ENCODE results near the gene GABRB3. TPM values are rescaled to one million over a fixed set of nuclear protein-coding genes. Genes with fewer than 3 reads are reported as not detected.

GABRB3 gene
- total and polyA plus RNA-seq, 12 donors = 0.23 to 4.5 (median 1.7) TPM

DNA sequence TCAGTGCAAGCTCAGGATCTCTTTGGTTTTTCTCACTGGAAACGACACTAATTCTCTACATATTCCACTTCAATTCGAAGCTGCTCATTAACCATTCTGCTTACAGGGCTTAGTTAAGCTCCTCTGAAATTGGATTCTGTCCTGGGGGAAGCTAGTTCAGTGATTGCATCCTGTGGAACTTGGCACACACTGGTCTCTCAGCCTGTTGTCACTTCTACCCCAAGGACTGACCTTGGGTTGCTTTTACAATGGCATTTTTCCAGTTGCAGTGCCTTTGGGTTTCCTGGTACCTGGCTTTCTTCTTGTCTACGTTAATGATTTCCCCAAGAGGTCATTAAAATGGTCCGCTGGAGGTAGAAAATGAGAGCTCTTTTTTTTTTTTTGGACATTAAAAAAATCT is 33.3 kb upstream of the GABRB3 start:
- Histone ChIP-seq H3K9me3 (peaks cover 0 to 7% (median 0%) of the 10 kb centered on the region in 11 donors), H3K27ac (no peak overlapping the region), H3K36me3 (no peaks in the 10 kb centered on the region), H3K4me3 (no peak overlapping the region), H3K27me3 (no peaks in the 10 kb centered on the region), H3K4me1 (peaks cover 0 to 18% (median 0%) of the 10 kb centered on the region in 9 donors)
- TF ChIP-seq, protein P1, sequence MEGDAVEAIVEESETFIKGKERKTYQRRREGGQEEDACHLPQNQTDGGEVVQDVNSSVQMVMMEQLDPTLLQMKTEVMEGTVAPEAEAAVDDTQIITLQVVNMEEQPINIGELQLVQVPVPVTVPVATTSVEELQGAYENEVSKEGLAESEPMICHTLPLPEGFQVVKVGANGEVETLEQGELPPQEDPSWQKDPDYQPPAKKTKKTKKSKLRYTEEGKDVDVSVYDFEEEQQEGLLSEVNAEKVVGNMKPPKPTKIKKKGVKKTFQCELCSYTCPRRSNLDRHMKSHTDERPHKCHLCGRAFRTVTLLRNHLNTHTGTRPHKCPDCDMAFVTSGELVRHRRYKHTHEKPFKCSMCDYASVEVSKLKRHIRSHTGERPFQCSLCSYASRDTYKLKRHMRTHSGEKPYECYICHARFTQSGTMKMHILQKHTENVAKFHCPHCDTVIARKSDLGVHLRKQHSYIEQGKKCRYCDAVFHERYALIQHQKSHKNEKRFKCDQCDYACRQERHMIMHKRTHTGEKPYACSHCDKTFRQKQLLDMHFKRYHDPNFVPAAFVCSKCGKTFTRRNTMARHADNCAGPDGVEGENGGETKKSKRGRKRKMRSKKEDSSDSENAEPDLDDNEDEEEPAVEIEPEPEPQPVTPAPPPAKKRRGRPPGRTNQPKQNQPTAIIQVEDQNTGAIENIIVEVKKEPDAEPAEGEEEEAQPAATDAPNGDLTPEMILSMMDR (IDR thresholded peaks at IDR 0.05) = no peak
- WGBS, 2 donors = 32 to 43% methylated on average over 4 of the region's 4 CpGs
- intact Hi-C loops (cut with DNase I) = no loop called here
- ATAC-seq = peak in 7 of 8 donors; percentile 58 to 96 (median 84)
- DNase-seq = peak in 1 of 2 donors; percentile 29

DNA sequence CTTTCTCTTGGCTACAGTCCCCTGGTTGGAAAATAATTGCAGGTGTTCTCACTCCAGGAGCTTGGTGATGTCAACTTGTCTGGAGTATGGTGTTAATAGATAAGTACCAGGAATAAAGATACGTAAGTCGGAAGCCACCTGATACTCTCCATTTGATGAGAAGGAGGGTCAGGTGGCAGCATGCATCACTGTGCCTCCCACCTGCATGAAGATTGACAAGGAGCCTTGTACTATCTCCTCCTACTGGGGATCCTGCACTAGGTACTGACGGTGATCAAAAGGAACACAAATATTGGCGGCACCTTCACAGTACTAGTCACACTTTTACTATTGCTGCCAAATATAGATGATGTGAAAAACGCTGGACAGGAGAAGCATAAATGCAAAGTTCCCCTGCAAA is 32.6 kb upstream of the GABRB3 start:
- Histone ChIP-seq H3K4me3 (no peak overlapping the region), H3K27ac (no peak overlapping the region), H3K36me3 (no peaks in the 10 kb centered on the region), H3K4me1 (peaks cover 0 to 18% (median 0%) of the 10 kb centered on the region in 9 donors), H3K27me3 (no peaks in the 10 kb centered on the region), H3K9me3 (peaks cover 0 to 3% (median 0%) of the 10 kb centered on the region in 11 donors)
- TF ChIP-seq, protein P1 (IDR thresholded peaks at IDR 0.05) = no peak
- WGBS, 2 donors = 55 to 70% methylated on average over 5 of the region's 5 CpGs
- intact Hi-C loops (cut with DNase I) = no loop called here
- DNase-seq (no peak), ATAC-seq (peak in 1 of 8 donors; percentile 31)

DNA sequence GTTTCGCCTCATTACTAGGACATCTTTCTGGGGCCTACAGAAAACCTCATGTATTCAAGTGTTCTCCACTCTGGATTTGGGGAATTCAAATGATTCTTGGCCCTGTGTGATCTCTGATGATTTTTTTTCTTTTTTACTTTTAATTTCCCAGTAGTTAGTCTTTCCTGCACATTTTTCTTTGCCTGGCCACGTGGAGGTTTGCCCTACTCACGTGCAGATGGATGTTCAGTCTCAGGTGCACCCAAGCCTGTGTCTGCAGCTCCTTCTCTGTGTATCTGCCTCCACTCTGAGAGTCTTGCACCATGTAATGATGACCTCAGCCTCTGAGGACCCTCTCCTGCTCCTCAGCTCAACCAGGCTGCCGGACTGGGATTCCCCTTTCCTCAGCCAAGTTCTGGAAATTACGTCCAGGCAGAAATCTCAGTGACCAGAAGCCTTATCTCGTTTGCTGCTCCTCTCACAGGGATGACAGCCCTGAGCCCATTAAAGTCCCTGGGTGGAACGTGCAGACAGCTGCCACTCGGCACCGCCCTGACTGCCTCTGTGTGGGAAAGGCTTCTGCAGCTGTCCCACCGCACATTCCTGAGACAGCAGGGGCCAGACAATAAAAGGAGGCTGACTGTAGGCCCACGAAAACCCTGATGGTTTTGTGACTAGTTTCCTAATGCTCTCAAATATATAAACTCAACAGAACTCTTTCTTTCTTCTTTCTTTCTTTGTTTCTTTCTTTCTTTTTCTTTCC is 31.4 kb upstream of the GABRB3 start:
- Histone ChIP-seq H3K27me3 (no peaks in the 10 kb centered on the region), H3K4me3 (no peak overlapping the region), H3K36me3 (no peaks in the 10 kb centered on the region), H3K4me1 (peaks cover 0 to 18% (median 0%) of the 10 kb centered on the region in 9 donors), H3K9me3 (no peaks in the 10 kb centered on the region), H3K27ac (no peak overlapping the region)
- DNase-seq (no peak), ATAC-seq (no peak)
- WGBS, 2 donors = 32 to 34% methylated on average over 11 of the region's 11 CpGs
- TF ChIP-seq, protein P1 (IDR thresholded peaks at IDR 0.05) = no peak
- intact Hi-C loops (cut with DNase I) = no loop called here

DNA sequence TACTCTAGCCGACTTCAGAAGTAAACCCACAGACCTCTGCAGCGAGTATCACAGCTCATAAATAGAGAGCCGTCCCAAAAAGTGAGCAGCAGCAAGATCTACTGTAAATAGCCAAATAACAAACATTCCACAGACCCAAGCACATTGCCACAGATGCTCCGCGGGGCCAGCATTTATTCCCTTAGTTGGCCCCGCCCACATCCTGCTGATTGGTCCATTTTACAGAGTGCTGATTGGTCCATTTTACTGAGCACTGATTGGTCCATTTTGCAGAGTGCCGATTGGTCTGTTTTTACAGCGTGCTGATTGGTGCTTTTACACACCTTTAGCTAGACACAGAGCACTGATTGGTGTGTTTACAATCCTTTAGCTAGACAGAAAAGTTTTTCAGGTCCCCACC is 17.3 kb upstream of the GABRB3 start:
- Histone ChIP-seq H3K4me3 (no peak overlapping the region), H3K27me3 (peaks cover 0 to 5% (median 0%) of the 10 kb centered on the region in 7 donors), H3K9me3 (peaks cover 0 to 7% (median 0%) of the 10 kb centered on the region in 11 donors), H3K27ac (no peak overlapping the region), H3K4me1 (no peaks in the 10 kb centered on the region), H3K36me3 (no peaks in the 10 kb centered on the region)
- DNase-seq (no peak), ATAC-seq (no peak)
- TF ChIP-seq, protein P1 (IDR thresholded peaks at IDR 0.05) = no peak
- intact Hi-C loops (cut with DNase I) = loop anchor here in 1 of 10 donors (5.0 kb wide), 1 partner anchor 52 kb away; no protein-coding TSS in a partner anchor
- 82 to 87% methylated on average over 8 of the region's 8 CpGs for WGBS, 2 donors

All from heart right ventricle (tissue), 16 donors.